GM19023 (cell line): ENCODE results near the gene OR10K2.
"Not testable (repeated sequence)": the region's sequence is repeated elsewhere in the genome, so short reads cannot be mapped to it uniquely, and the experiment has no call there.

Experiments
- ATAC-seq: cut with Tn5 transposase; IDR thresholded peaks from one replicate; pipeline ENCODE4 v1.9.1; 2021; ENCODE audit warnings: mild to moderate bottlenecking, moderate library complexity; ENCODE audit not compliant: unreplicated experiment

The OR10K2 gene, protein sequence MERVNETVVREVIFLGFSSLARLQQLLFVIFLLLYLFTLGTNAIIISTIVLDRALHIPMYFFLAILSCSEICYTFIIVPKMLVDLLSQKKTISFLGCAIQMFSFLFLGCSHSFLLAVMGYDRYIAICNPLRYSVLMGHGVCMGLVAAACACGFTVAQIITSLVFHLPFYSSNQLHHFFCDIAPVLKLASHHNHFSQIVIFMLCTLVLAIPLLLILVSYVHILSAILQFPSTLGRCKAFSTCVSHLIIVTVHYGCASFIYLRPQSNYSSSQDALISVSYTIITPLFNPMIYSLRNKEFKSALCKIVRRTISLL

DNA sequence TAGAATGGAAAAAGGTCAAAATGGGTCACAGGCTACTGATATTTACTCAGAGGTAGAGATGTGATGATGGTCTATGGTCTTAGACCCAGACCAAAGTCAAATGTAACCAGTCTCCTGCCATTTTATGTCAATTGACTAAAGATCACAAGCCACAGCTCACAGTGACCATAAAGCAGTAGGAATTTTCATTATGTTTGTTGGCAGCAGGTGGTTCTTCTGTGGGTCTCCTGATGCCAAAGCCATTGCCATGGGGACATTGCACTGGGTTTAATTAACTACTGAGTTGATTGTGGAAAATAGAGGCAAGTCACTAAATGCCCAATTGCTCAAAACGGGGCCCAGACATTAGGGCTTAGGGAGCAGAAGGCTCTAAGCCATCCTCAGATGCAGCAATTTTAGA lies at the start of gene OR10K2:
OR10K2 (minus strand) TSS at position 101 of the 400 bp plus-strand sequence. CDS start 5,371 bp downstream, outside the sequence.
- no peak for ATAC-seq

DNA sequence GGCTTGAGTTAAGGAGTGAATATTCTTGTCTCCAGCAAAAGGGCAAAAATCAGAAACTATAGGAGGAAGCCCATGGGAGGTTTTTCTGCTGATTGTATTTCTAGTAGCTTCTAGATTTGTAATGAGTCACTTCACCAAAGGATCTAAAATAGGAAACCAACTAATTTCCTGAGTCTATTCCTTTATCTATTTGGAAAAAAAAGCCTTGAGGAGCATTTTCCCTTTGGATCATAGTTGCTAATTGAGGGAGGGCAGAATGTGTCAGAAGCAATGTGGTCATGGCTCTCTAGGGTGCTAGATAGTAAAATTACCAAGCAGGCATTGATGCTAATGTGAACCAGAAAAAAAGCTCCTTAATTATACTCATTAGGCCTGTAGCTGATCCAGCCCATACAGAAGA lies 45.9 kb upstream of the OR10K2 start, which contains the start of gene OR10R2:
OR10R2 (plus strand) TSS at position 301 of the 400 bp plus-strand sequence. CDS start 106 bp downstream, outside the sequence.
- no peak for ATAC-seq

DNA sequence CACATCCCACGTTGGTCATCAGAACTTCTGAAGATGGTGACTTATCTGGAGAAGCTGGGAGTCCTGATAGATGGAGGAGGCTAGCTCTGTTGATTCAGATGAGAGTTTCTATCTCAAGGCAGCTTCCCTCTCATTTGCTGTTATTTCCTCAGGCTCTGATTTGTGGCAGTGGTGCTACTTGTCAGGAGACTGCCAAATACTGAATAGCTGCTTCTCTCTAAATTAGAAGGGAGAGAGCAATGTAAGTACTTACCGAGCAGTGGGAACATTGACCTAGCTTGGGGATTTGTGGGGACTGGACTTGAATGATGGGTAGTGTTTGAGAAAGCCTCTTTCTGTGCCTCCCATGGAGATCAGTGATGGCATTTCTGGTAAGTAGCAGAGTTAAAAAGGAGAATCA lies 35.5 kb upstream of the OR10K2 start, which contains the start of gene OR10K1:
OR10K1 (plus strand) TSS at position 301 of the 400 bp plus-strand sequence. CDS start 3,728 bp downstream, outside the sequence.
- no peak for ATAC-seq

DNA sequence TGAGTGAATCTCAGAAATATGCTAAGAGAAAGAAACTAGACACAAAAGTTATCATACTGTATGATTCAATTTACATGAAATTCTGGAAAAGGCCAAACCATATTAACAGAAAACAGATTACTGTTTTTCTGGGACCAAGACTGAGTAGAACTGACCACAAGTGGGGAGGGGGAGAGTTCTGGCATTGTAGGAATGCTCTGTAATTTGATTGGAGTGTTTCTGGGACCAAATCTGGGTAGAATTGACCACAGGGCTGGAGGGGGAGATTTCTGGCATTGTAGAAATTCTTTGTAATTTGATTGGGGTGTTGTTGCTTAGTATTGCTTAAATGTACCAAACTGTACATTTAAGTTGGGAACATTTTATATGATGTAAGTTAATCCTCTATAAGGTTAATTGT lies 32.2 kb upstream of the OR10K2 start:
- ATAC-seq: no peak

DNA sequence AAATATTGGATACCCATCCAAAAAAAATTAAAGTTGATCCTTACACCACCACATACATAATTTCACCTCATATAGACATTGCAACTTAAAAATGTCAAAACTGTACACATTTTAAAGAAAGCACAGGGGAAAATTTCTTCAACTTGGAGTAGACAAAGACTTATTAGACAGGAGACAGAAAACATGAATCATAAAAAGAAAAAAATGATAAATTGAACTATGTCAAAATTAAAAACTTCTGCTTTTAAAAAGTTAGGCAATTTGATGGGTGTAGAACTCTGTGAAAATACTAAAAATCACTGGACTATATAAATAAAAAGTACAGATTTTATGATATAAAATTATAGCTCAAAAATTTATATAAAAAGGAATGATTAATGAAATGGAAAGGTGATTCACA lies 31.2 kb upstream of the OR10K2 start:
- ATAC-seq: no peak

DNA sequence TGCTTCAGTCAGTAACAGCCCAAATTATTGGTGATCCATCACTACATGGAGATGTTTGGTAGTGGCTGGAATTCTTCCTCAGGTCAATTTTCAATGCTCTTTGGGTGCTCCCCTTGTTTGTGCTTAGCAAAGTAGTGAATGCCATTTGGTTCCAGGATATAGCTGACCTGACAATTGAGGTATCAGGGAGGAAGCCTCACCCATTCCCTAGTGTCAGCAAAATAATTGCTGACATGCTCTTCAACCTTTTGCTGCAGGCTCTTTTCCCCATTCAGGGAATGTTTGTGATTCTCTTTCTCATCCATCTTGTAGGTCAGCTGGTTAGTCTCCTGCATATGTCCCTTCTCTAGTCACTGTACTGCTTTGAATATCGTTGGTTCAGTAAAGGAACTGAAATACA lies 28.5 kb upstream of the OR10K2 start:
- ATAC-seq: no peak

DNA sequence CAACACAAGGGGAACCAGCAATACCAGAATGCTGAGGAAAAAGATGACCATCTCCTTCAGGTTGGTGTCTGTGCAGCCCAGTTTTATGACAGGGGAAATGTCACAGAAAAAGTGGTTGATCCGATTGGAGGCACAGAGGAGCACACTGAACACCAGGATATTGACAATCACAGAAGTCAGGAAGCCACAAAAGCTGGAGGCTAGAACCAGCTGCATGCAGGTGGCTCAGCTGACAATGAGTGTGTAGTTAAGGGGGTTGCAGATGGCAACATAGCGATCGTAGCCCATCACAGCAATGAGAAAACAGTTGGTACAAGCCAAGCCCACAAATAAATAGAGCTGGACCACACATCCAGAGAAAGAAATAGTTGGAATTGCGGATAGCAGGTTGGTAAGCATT lies 19.3 kb upstream of the OR10K2 start:
- no peak for ATAC-seq

DNA sequence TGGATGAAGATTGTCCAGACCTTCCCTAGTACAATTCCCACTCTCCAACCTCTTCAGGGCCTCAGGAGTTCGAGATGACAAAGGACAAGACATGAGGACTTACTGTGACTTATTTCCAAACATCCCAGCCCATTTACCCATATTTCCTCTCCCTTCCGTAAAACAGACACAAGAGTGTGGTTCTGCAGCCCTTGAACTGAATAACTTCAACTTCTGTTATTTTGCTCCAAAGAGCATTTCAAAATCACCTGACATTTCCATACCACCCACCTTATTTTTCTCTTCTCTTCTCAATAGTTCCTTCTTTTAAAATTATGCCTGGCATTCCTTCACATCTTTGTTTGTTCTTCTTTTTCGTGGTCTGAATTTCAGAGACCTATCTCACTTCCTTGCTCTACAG lies 8.7 kb upstream of the OR10K2 start:
- no peak for ATAC-seq

DNA sequence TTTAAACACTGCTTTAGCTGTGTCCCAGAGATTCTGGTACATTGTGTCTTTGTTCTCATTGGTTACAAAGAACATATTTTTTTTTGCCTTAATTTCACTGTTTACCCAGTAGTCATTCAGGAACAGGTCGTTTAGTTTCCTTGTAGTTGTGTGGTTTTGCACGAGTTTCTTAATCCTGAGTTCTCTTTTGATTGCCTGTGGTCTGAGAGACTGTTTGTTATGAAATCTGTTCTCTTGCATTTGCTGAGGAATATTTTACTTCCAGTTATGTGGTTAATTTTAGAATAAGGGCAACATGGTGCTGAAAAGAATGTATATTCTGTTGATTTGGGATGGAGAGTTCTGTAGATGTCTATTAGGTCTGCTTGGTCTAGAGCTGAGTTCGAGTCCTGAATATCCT lies 4.1 kb upstream of the OR10K2 start:
- not testable (repeated sequence) for ATAC-seq

DNA sequence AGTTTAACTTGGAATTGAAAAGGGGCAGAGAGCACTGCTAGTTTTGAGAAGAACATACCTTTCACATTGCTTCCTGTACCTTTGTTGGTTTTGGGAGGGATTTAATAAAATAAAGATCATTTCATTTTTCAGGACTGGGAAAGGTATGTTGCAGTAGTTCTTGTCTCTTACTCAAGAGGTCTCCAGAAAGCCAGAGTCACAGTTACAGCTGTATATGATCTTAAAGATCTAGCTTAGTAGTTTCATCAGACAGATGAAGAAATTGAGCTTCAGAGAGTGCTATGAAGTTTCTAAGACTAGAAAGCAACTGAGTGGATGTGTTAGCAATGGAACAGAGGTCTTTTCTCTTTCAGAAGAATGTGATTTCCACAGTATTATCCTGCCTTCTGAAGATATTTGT lies 1.0 kb downstream of the OR10K2 start:
- no peak for ATAC-seq

DNA sequence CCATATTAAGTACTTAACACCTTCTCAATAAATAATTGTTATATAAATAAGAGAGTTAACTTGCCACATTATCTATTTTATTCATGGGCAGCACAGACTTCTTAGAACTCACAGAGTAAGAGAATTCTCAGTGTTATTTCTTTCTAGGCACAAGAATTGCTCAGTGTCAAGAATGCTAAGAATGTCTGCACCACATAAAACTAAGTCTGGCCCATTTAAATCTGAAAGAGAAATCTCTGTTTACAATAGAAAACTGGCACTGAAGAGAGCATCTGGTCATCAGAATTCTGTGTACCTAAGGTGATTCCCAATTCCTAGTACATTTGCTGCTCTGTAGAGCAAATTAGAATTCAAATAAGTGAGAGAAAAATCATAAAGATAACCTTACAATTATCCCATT lies 3.8 kb downstream of the OR10K2 start:
- ATAC-seq: no peak

DNA sequence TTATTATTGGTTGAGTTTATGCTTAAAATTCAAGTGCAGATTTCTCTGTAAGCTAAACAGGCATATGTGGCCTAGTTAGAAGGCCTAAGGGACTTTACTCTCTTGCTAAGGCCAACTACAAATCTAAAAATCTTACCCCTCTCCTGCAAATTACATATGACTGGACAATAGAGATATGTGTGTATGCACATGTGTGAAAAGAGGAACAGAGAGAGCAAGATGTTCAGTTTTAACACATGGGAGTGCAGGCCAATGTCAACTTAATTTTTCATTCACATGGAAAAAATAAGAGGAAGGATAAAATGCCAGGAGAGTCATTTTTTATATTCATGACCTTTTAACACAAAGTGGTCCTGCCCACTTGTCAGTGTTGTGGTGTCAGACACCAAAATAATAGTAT lies 8.5 kb downstream of the OR10K2 start:
- no peak for ATAC-seq

DNA sequence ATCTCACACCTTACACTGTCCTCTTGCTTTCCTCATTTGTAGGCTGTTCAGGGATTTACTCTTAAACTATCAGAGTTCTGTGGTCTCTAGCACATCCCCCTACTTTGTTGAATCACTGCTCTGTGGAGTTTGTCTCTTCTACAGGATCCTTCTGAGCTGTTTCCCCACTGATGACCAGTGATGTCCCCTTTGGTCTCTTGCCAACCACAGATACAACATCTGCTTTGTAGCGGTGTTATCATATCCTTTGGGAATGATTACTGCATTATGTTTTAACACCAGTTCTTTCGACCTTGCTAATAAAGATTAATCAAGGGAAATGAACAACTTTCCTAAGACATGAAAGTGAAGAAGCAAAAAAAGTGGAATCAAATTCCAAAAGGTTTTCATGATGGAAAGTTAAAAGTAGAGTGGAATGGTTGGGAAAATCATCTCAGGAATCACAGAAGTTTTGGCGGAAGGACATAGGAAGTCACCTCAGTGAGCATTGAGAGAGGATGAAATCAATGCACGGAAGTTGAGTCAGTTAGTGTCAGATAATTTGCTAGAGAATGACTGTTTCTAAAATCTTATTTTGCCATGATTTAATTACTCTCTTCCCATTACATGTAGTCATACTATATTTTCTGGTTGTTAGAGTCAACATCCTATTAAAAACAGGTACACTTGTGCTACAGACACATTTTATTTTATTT lies 11.2 kb downstream of the OR10K2 start:
- ATAC-seq: no peak

DNA sequence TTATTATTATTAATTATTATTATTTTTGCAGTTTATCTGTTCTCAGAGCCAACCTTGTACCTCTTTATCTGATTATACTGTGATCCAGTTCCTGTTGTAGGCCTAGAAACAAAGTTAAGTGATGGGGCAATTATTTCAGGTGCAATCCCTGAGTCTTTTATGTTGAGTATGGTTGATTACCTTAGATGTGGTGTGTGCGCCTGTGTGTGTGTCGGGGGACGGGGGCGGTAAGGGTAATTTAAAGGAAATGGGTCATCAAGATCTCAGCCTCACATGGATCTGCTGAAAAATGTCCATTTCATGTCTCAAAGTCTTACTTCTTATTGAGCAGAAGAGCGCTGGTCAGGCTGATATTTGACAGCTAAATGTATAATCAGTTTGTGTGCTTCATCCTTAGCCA lies 18.9 kb downstream of the OR10K2 start:
- ATAC-seq: no peak

DNA sequence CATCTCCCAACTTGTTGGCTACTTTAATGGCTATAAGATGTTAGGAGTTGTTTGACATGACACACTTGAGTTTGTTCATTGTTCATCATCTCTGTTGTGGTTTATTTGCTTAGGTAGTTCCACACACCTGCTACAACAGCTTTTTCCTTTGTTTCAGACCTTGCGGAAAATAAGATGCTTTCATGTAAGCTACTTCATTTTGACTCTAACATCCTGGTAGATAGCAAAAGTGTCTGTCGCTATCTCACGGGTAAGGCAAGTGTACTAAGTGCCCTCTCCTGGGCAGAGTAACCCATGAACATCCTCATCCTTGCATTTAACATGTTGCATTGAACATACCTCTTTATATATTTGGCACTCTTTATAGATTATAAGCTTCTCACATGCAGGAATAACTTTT lies 25.2 kb downstream of the OR10K2 start:
- no peak for ATAC-seq

DNA sequence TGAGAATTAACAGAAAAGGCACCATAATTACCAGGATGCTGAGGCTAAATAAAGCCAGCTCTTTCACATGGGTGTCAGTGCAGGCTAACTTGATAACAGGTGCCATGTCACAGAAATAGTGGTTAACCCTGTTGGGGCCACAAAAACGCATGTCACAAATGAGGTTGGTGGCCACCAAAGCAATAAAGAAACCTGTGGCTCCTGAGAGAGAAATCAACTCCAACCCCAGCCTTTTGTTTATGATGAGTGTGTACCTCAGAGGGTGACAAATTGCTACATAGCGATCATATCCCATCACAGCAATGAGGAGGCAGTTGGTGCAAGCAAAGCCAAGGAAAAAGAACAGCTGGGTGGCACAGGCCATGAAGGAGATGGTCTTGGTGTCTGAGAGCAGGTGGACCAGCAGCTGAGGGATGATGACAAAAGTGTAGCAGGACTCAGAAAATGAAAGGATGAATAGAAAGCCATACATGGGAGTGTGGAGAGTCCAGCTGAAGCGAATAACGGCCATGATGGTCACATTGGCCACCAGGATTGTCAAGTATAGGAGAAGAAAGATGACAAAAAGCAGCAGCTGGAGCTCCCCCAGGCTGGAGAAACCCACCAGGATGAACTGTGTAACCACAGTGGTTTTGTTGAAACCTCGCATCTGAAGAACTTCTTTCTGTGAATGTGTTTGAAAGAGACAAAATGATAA lies 27.1 kb downstream of the OR10K2 start, which contains the start of gene OR10T2:
OR10T2 (minus strand) TSS at position 649 of the 697 bp plus-strand sequence; CDS start at position 649, 0 bp downstream.
- no peak for ATAC-seq

DNA sequence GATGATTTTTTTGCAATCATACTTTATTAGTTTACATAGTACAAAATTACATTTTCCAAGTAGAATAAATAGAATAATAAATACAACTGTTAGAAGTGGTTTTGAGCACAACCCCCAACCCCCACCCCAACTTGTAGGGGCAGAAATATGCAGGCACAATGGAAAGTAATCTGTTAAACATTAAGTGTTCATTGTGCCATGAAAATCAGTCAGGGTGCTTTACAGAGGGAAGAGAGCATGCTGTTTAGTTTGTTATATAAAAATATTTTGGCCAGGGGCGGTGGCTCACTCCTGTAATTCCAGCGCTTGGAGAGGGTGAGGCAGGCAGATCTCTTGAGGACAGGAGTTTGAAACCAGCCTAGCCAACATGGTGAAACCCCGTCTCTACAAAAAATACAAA lies 29.4 kb downstream of the OR10K2 start:
- ATAC-seq: no peak

DNA sequence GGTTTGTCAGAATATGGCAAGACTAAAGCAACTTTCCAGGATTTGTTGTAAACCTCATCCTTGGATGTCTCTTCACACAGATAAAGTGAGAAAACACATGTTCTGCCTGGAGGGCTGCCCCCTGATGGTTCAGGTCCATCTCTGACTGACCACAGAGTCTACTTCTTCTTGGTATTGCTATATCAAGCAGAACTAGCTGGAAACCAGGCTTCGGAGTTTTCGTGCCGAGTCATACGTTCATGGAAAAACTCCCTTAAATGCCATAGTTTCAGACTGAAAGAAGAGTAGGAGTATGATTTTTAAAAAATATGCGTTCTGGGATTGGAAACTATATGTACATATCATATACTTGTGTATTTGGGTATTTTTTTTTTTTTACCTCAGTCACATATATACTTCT lies 32.6 kb downstream of the OR10K2 start:
- ATAC-seq: no peak

DNA sequence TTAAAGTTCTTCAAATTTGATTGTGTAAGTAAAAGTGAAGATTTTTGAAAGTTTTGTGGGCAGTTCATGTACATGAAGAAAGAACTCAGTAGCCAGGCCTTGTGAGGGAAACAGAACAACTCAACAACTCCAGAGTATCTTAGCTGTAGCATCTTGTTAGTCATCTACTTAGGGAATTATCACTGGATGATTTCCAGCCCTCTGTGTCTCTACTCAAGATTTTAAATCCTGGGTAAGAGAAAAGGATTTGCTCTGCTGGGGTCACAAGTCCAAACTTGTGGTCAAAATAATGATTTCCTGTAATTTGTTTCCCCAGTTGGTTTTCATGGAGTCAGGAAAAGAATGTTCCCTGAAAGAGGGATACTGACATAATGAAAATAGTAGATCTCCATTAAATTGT lies 34.9 kb downstream of the OR10K2 start:
- no peak for ATAC-seq

DNA sequence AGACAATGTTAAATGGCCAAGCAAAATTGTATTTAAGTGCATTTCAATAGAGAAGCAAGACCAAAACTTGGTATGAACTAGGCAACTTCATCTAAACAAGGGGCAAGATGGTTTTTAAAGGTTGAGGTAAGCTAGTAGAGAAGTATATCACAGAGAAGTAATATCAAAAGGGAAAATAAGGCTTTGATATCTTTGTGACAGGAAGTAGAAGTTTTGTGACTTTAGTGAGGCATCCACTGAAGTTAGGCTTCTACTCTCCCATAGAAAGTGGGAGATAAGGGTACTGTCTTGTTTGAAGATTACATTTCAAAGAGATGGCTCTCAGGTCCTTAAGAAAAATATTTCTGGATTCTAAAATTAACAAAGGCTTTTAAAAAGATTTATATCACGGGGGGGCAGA lies 35.7 kb downstream of the OR10K2 start:
- no peak for ATAC-seq

DNA sequence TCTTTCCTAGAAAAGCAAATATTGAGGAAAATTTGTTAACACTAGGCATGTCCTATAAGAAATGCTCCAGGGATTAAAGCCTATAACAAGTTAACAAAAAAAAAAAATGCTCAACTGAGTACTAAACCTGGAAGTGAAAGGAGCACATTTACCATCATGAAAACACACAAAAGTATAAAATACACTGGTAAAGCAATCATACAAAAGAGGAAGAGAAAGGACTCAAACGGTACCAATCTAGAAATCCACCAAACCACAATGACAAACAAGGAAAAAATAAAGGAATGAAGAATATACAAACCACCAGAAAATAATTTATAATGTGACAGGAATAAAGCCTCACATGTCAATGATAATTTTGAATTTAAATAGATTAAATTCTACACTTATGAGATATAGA lies 51.2 kb downstream of the OR10K2 start:
- no peak for ATAC-seq

DNA sequence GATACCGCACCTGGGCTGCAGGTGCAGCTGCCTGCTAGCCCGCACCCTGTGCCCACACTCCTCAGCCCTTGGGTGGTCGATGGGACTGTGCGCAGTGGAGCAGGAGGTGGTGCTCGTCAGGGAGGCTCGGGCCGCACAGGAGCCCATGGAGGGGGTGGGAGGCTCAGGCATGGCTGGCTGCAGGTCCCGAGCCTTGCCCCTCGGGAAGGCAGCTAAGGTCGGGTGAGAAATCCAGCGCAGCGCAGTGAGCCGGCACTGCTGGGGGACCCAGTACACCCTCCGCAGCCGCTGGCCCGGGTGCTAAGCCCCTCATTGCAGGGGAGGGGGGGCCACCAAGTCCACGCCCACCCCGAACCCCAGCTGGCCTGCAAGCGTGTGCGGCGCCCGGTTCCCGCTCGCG lies 51.9 kb downstream of the OR10K2 start:
- not testable (repeated sequence) for ATAC-seq
